ENCODE results near the gene CDC34.

Gene CDC34

GRCh38 chr19:531753-532560 is at the start of gene CDC34:
TSS of gene CDC34 (plus strand) at chr19:531760. CDS start at chr19:531932, 172 bp downstream.
- DNase-seq = no peak

DNA sequence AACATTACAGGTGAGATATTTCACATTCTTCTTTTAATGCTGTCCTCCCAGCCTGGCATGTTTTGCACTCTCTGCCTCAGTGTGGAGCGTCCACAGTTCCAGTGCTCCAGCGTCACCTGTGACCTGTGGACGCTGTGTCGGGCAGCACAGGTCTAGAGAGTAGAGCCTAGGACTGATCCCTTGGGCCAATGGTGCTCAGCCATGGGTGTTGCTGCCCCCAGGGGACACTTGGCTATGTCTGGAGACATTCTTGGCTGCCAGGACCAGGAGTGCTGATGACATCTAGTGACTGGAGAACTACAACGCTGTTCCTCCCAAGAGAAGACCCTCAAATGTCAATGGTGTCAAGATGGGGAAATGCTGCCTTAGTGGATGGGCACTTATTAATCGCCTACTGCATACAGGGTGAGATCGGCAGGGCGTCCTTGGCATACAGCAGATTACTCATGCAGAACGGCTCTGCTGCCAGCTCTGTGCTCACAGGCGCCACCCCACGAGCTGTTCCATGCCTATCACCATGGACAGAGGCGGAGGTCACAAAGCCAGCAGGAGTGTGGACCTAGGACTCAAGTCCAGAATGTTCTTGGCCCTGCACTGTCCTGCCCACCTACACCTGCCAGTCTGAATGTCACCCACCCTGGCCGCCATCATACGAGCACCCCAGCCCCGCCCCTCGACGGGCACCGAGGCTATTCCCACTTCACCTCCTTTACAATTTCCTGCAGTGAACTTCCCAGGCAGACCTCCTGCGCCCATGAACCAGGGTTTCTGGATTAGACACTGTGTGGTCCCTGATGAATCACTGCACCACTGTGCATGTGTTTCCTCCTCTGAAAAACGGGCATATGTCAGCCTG is 49.1 kb upstream of the CDC34 start:
- DNase-seq = no peak

DNA sequence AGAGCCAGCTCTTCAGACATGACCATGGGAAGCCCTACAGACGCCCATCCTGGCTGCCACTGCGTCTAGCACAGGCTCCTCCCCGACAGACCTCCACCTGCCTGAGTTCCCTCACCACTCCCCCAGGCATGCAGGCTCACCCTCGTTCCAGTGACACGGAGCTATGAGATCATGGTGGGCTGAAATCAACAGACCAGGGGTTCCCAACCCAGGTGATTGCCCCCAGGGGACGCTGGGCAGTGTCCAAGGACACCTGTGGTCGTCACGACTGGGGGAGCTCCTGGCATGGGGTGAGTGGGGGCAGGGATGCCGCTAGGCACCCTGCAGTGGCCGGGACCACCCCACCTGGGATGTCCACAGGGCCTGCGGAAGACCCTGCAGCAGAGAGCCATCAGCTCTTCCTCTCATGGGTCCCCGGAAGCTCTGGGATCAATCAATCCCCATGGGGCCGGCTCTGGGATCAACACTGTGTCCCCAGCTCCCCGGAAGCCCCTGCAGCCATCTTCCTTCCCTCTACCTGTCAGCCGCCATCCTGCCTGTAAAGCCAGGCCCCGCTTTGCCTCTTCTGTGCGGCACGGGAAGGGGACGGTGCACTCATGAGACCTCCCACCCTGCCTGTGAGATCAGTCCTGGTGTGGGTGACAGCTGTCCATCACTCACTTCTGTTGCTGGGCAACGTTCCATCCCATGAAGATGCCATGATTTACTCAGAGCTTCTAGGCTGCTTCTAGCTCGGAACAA is 48.1 kb upstream of the CDC34 start:
- no peak for DNase-seq

DNA sequence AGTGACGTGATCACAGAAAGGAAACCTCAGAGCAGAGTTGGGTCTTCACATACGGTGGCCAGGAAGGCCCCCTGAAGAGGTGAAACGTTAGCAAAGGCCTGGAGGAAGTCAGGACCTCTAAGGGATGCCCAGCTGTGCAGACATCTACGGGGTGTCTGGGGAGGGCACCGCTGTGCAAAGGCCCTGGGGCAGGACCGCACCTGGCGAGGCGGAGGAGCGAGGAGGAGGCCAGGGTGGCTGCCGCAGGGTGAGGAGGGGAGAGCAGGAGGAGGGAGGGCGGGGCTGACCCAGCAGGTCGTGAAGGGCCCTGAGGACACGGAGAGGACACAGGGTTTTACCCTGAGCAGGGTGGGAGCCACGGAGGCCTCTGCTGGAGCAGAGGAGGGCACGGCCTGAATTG is 47.1 kb upstream of the CDC34 start:
- no peak for DNase-seq

- DNase-seq = no peak
Measured at GRCh38 chr19:485077-485476, 46.5 kb upstream of the CDC34 start.

DNA sequence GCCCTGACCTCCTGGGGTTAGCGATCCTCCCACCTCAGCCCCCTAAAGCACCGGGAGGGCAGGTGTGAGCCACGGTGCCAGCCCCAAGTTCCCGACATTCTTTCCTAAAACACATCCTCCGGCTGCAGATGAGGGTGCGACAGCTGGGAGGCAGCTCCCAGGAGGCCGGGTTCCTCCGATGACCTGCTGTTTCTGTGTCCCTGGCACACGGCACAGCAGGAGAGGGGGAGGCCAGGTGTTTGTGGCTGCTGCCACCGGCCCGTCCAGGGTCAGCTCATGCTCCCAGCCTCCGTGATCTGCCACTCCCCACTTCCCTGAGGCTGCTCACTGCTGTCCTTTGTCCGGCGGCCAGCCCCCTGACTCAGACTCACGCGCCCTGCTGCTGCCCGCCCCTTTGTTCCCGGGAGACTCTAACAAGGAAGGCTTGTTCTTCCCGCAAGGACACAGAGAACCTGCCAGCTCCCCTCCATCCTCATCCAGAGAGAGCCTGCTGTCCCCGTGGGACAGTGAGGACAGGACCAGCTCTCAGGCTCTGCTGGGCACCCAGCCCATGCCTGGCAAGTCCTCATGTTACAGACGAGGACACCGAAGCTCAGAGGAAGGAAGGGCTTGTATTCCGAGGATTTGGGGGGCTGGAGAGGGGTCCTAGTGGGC is 45.9 kb upstream of the CDC34 start:
- no peak for DNase-seq

DNA sequence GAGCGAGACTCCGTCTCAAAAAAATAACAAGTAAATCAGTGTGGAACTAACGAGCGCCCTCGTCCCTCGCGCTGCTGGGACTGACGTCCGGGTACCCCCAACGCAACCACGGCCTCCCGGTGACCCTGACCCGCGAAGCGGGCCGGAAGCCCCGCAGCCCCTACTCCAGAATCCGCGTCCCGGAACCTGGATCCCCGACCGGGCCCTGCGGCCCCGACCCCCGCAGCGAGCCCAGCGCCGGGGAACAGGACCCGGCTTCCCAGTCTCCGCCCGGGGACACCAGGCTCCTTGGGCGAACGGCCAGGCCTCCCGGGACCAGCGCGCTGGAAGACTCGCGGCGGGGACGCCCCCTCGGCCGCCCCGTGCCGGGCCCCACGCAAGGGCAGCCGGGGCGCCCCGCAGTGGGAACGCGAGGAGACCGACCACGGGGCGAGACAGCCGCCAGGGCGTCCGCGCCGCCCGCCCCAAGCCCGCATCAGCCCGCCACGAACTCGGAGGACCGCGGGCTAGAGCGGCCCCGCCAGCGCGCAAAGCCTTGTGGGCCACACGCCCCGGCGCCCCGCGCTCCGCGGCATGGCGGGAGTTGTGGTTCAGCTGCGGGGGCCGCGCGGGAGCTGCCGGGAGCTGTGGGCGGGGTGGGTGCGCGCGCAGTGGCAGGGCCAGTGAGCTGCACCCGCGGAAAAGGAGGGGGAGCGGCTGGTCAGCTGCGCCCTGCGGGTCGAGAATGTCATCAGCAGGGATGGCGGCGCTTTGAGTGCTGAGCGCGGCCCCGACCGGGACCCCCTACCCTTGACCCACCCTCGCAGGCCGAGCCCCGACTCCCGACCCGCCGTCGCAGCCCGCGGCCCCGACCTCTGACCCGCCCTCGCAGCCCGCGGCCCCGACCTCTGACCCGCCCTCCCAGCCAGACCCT is 42.8 kb upstream of the CDC34 start:
- DNase-seq = peak; percentile 91

DNA sequence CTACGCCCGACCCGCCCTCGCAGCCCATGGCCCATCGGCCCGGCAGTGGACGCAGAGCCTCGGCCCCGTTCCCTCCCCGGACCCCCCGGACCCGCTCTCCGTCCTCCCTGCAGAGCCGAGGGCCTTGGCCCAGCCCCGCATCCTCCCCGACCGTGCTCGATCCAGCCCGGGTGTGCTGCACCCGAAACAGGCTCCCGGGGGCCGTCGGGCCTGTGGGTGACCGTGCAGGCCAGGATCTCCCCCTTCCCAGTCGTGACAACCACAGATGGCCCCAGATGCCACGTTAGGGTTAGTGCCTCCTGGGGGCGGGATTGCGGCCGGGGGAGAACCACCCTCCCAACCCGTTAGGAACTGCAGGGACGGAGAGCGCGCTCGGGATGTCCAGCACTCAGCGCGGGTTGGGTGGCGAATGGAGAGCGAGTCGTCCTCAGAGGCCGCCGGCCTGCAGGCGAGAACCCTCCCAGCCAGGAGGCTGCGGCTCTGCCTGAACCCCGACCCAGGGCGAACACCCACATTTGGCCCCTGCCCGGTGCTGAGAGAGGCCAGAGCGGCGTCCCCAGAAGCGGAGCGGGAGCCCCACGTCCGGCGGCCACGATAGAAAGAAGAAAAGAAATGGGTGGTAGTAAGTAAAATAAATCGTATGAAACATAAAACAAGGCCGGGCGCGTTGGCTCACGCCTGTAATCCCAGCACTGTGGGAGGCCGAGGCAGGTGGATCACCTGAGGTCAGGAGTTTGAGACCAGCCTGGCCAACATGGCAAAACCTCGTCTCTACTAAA is 42.0 kb upstream of the CDC34 start:
- DNase-seq = no peak

DNA sequence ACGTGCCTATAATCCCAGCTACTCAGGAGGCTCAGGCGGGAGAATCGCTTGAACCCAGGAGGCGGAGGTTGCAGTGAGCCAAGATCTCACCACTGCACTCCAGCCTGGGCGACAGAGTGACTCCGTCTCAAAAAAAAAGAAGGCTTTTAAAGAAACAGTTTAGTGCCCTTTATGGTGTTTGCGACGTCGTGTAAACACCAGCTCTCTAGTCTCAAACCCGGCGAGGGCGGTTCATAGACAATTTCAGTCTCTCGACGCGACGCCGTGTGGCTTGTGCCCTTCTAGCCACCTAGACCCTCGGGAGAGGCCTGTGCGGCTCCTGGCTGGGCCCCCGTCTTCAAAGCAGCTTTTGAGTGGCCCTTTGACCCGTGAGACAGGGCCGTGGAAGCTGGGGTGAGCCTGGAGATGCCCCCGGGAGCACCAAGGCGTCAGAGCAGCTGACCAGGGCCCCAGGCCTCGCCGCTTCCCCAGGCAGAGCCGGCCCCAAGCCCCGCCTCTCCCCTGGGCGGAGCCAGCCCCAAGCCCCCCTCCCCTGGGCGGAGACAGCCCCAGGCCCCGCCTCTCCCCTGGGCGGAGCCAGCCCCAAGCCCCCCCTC is 40.3 kb upstream of the CDC34 start:
- DNase-seq = no peak

GRCh38 chr19:492091-492531 is 39.4 kb upstream of the CDC34 start:
- no peak for DNase-seq

DNA sequence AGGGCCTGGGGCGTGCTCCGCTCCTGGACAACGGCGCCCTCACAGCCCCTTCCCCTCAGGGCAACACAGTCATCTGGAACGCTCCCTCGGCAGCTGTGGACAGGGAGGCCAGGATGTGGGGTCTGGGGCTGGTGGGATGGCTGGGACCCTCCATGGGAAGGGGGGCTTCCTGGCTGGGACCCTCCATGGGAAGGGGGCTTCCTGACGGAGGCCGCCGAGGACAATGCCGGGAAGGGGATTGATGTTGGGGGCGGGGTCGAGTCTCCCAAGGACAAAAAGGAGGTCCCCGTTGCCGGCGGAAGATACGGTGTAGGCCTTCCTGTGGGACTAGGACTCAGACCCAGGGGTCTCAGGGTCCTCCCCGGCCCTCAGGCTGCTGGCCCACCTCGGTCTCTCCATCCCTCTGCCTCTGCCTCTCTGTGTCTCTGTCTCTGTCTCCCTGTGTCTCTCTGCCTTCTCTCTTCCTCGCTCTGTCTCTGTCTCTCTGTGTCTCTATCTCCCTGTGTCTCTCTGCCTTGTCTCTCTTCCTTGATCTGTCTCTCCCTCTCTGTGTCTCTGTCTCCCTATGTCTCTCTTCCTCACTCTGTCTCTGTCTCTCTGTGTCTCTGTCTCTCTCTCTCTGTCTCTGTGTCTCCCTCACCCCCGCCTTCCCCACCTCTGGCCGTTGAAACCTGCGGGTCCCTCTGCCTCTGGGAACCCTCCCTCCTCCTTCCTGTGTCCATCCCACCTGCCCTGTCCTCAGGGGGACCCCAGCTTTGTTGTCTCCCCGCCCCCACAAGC is 38.0 kb upstream of the CDC34 start:
- DNase-seq = no peak

DNA sequence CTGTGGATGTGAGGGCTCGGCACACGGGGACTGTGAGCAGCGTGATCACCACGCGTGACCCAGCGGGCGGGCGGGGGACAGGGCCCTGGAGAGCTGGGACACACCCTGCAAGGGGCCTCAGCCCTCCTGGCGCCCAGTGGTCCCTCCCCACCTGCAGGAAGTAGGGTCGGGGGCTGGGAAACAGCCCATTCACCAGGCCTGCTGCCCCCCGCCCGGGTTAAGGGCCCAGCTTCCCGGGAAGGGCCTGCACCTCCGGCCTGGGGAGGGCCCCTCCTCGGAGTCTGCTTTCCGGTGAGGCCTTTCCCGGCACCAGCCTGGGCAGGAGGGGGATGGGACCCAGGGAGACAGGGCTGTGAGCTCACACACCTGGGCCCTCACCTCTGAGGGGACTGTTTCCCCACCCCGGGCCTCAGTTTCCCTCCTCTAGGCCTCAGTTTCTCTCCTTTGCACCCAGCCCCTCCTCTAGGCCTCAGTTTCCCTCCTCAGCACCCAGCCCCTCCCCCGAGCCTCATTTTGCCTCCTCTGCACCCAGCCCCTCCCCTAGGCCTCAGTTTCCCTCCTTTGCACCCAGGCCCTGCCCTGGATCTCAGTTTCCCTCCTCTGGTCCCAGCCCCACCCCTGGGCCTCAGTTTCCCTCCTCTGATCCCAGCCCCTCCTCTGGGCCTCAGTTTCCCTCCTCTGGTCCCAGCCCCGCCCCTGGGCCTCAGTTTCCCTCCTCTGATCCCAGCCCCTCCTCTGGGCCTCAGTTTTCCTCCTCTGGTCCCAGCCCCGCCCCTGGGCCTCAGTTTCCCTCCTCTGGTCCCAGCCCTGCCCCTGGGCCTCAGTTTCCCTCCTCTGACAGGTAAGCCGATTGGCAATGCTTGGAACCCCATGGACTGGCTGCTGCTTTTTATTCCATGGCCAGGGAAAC is 37.1 kb upstream of the CDC34 start:
- DNase-seq = no peak

GRCh38 chr19:495081-495401 is 36.5 kb upstream of the CDC34 start:
- no peak for DNase-seq

DNA sequence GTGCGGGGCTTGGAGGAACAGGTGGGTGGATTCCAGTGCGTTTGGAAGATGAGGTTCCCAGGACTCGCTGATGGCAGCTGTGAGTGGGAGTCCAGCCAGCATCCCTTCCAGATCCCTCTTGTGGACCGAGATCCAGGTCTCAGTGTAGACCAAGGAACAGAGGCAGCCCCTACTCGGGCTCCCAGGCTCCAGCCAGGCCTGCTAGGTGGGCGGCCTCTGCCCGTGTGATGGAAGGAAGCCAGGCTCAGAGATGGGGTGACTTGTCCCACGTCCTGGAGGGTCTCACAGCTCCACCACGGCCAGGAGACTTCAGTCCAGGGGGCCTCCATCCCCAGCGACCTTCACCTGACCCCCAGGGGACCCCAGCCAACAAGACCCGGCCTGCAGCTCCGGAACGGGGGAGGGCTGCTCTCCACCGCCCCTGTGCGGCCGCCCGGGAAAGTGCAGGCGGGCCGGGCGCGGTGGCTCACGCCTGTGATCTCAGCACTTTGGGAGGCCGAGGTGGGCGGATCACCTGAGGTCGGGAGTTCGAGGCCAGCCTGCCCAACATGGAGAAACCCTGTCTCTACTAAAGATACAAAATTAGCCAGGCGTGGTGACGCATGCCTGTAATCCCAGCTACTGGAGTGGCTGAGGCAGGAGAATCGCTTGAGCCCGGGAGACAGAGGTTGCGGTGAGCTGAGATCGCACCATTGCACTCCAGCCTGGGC is 36.0 kb upstream of the CDC34 start:
- DNase-seq = no peak

DNA sequence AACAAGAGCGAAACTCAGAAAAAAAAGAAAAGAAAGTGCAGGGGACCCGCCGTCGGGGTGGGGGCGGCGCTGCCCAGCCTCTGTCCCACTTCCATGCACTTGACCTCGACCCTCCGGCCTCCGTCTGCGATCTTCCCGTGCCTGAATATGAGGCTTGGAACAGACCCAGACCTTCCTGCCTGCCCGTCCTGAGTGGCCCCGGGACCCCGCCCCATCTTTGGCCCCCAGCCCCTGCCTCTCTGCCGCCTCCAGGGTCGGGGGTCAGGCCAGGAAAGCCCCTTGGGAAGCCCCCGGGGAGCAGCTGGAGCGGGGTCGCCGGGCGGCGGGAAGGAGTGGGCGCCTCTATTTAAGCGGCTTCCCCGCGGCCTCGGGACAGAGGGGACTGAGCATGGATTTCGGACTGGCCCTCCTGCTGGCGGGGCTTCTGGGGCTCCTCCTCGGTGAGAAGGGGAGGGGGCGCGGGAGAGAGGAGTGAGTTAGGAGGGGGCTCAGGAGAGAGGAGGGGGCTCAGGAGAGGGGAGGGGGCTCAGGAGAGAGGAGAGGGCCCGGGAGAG is 35.4 kb upstream of the CDC34 start, which contains the start of gene MADCAM1:
MADCAM1 (plus strand) TSS at position 375 of the 554 bp plus-strand sequence; CDS start at position 389, 14 bp downstream.
- DNase-seq = no peak

GRCh38 chr19:496986-497385 is 34.6 kb upstream of the CDC34 start:
- no peak for DNase-seq

DNA sequence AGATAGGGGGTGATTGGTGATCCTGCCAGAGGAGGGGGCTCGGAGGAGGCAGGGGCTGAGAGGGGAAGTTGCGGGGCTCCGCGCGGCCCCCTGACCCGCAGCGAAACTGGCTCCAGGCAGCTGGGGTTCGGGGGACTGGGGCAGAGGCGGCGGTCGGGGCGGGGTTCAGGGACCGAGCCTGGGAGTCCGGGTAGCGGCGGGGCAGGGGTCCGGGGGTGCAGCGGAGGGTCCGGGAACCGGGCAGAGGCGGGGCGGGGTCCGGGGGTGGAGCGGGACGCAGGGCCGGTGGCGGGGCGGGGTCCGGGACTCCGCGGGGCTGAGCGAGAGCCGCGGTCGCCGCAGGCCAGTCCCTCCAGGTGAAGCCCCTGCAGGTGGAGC is 34.1 kb upstream of the CDC34 start:
- no peak for DNase-seq

All from activated T-cell treated with anti-CD3 and anti-CD28 coated beads for 4 hours (primary cell).